Keratinocyte (primary cell): ENCODE results near the gene GXYLT2. TPM values are rescaled to one million over a fixed set of nuclear protein-coding genes. Genes with fewer than 3 reads are reported as not detected.

ENCODE experiments used
- DNase-seq: peaks from one replicate; pipeline ENCODE4 v3.0.0-alpha.2; 2011; ENCODE audit warnings: low read depth, missing footprints, low spot score
- FAIRE-seq: peaks from 2 replicates; lab custom pipeline; 2011; peaks lifted over from hg19 to GRCh38; lab: Jason Lieb, UNC
- H2AFZ ChIP-seq: 2 replicates; pipeline ENCODE4 v1.6.0; 2012; ENCODE audit warnings: low read length, control low read depth, inconsistent platforms; ENCODE audit not compliant: control insufficient read depth
- H3K27ac ChIP-seq: 2 replicates; pipeline ENCODE4 v1.5.1; 2011; ENCODE audit warnings: low read length; ENCODE audit not compliant: control insufficient read depth, insufficient read depth
- H3K27me3 ChIP-seq: 3 replicates; pipeline ENCODE4 v1.6.0; 2011; ENCODE audit warnings: low read length; ENCODE audit not compliant: control insufficient read depth, insufficient read depth; ENCODE audit errors: extremely low read depth
- H3K36me3 ChIP-seq, 2 experiments: 2 replicates in 1 of 2; 3 replicates in 1 of 2; pipeline ENCODE4 v1.5.1; 2011; ENCODE audit warnings: low read length in 2 of 2, mild to moderate bottlenecking in 1 of 2; ENCODE audit not compliant: control insufficient read depth in 2 of 2, insufficient read depth in 2 of 2; ENCODE audit errors: extremely low read depth in 1 of 2
- H3K4me1 ChIP-seq: 3 replicates; pipeline ENCODE4 v1.5.1; 2011; ENCODE audit warnings: low read length; ENCODE audit not compliant: control insufficient read depth, insufficient read depth; ENCODE audit errors: extremely low read depth
- H3K4me2 ChIP-seq: 3 replicates; pipeline ENCODE4 v1.6.0; 2011; ENCODE audit warnings: low read depth, low read length; ENCODE audit not compliant: control insufficient read depth, insufficient read depth; ENCODE audit errors: extremely low read depth
- H3K4me3 ChIP-seq, 3 experiments: fragments of 200-600 bp in 1 of 3; sonication (generic) in 1 of 3; 2 replicates in 2 of 3; 3 replicates in 1 of 3; pipeline ENCODE4 v1.5.1; 2011 to 2016; ENCODE audit warnings: low read length in 3 of 3, mild to moderate bottlenecking in 3 of 3, control low read depth in 2 of 3, inconsistent platforms in 1 of 3, low read depth in 1 of 3, mixed read lengths in 1 of 3, mixed run types in 1 of 3, moderate library complexity in 1 of 3; ENCODE audit not compliant: control insufficient read depth in 2 of 3, insufficient read depth in 2 of 3; ENCODE audit errors: extremely low read depth in 1 of 3
- H3K79me2 ChIP-seq: 2 replicates; pipeline ENCODE4 v1.6.0; 2012; ENCODE audit warnings: low read length; ENCODE audit not compliant: control insufficient read depth, insufficient read depth
- H3K9ac ChIP-seq: 3 replicates; pipeline ENCODE4 v1.6.0; 2011; ENCODE audit warnings: low read length; ENCODE audit not compliant: control insufficient read depth, insufficient read depth; ENCODE audit errors: extremely low read depth
- H3K9me1 ChIP-seq: 3 replicates; pipeline ENCODE4 v1.6.0; 2011; ENCODE audit warnings: low read length; ENCODE audit not compliant: control insufficient read depth, insufficient read depth; ENCODE audit errors: extremely low read depth
- H3K9me3 ChIP-seq: 2 replicates; pipeline ENCODE4 v1.5.1; 2012; ENCODE audit warnings: low read depth, low read length; ENCODE audit not compliant: control insufficient read depth
- H4K20me1 ChIP-seq: 3 replicates; pipeline ENCODE4 v1.6.0; 2011; ENCODE audit warnings: low read length; ENCODE audit not compliant: control insufficient read depth, insufficient read depth; ENCODE audit errors: extremely low read depth
- CTCF ChIP-seq, 3 experiments: IDR thresholded peaks in 1 of 3; conservative IDR thresholded peaks in 1 of 3; optimal IDR thresholded peaks in 1 of 3; 2 replicates in 2 of 3; 3 replicates in 1 of 3; pipeline versions ENCODE3 to v1.5.1; 2011; ENCODE audit warnings: low read length in 3 of 3, mild to moderate bottlenecking in 3 of 3, moderate library complexity in 2 of 3, control low read depth in 1 of 3, inconsistent platforms in 1 of 3; ENCODE audit not compliant: insufficient read depth in 2 of 3; ENCODE audit errors: extremely low read depth in 1 of 3
- EZH2 ChIP-seq: IDR thresholded peaks from one replicate; pipeline ENCODE4 v1.6.1; 2012; ENCODE audit warnings: inconsistent platforms, mild to moderate bottlenecking, low read length, moderate library complexity
- dilution Hi-C: fragments of 300-500 bp; cut with MboI; formaldehyde crosslinking; loops from one replicate; pipeline ENCODE4 v1.7.0; 2020; ENCODE audit warnings: low sequenced_read_pairs; ENCODE audit not compliant: extremely low pct_ligation_motif_present
- polyA plus RNA-seq, 5 experiments: library from polyadenylated mRNA; depleted of rRNA in 3 of 5; stranded (reverse) in 3 of 5; stranded (forward) in 1 of 5; unstranded in 1 of 5; fragments of >200 nt; gene quantifications; 1 replicate in 1 of 5; 2 replicates in 3 of 5; 3 replicates in 1 of 5; pipeline versions ENCODE4 v1.2.1 to v1.2.3, GENCODE V29; 2011 to 2012; ENCODE audit warnings: missing spikeins in 2 of 5, low read depth in 1 of 5, low replicate concordance in 1 of 5

GXYLT2 gene
- polyA plus RNA-seq, 1 donor (not counting 4 experiments of a cell fraction or from before 2014, with no cell fraction given), result 1.4 TPM

DNA sequence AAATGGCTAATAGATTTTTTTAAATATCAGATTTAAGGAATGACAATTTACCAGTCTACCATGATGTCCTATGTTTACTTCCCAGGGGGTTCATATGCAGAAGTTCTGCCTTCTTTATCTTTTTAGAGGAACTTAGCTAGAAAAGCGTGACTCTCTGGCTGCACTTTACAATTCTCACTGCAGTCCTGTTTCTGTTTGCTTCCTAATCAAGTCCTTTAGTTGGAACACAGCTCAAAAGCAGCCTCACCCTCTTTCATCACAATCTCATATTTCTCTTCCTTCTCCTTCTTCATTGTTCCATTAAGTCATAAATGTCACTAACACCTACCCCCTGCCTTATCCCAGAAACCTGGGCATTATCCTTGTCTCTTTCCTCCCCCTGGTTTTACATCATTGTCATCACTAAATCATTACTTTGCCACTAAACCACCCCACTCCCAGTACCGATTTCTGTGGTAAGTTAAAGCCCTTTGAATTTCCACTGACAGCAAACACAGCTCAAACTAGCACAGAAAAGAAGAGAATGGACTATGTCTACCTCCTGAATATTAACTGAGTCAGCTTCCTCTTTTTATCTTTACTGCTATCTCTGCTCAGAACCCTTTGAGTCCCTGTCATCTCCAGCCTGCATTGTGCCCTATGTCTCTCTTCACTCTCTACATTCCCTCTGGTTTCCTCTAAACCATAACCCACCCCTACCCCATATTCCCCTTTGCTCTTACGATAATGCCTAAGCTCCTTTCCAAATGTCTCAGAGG, 94.9 kb downstream of the GXYLT2 start:
- Histone ChIP-seq H3K27me3 (no peaks in the 10 kb centered on the region), H3K9ac (no peak overlapping the region), H3K4me3 (no peak overlapping the region), H3K79me2 (no peaks in the 10 kb centered on the region), H3K36me3 (no peaks in the 10 kb centered on the region), H3K4me2 (no peak overlapping the region), H4K20me1 (no peaks in the 10 kb centered on the region), H3K9me1 (no peaks in the 10 kb centered on the region), H3K4me1 (no peaks in the 10 kb centered on the region), H3K27ac (no peak overlapping the region), H3K9me3 (peaks cover 4% of the 10 kb centered on the region), H2AFZ (no peak overlapping the region)
- TF ChIP-seq EZH2 (no peak), CTCF (optimal IDR thresholded peaks at IDR 0.05 in 1 of 3, IDR thresholded peaks at IDR 0.05 in 1 of 3, conservative IDR thresholded peaks at IDR 0.05 in 1 of 3; ENCODE audit: extremely low read depth in 1 of 3, insufficient read depth in 2 of 3, low read length in 3 of 3) (no peak)
- DNase-seq, result no peak
- no peak for FAIRE-seq
- dilution Hi-C loops, result no loop called here

- Histone ChIP-seq H3K79me2 (no peaks in the 10 kb centered on the region), H3K9me3 (peaks cover 4% of the 10 kb centered on the region), H4K20me1 (no peaks in the 10 kb centered on the region), H3K9me1 (no peaks in the 10 kb centered on the region), H3K9ac (no peak overlapping the region), H3K4me2 (no peak overlapping the region), H3K27ac (no peak overlapping the region), H3K4me1 (no peaks in the 10 kb centered on the region), H3K36me3 (no peaks in the 10 kb centered on the region), H3K4me3 (no peak overlapping the region), H3K27me3 (no peaks in the 10 kb centered on the region), H2AFZ (no peak overlapping the region)
- DNase-seq (no peak), FAIRE-seq (no peak)
- dilution Hi-C loops, result no loop called here
- TF ChIP-seq CTCF (optimal IDR thresholded peaks at IDR 0.05 in 1 of 3, IDR thresholded peaks at IDR 0.05 in 1 of 3, conservative IDR thresholded peaks at IDR 0.05 in 1 of 3; ENCODE audit: extremely low read depth in 1 of 3, insufficient read depth in 2 of 3, low read length in 3 of 3) (no peak), EZH2 (no peak)
Measured at GRCh38 chr3:72985576-72985975, 97.7 kb downstream of the GXYLT2 start.
